HG03469 (cell line): ENCODE data around the gene MAN2A1.

ENCODE experiments used
- ATAC-seq: cut with Tn5 transposase; IDR thresholded peaks from one replicate; pipeline ENCODE4 v1.9.1; 2021; ENCODE audit warnings: mild to moderate bottlenecking, moderate library complexity, moderate number of reproducible peaks; ENCODE audit not compliant: unreplicated experiment

The MAN2A1 gene

DNA sequence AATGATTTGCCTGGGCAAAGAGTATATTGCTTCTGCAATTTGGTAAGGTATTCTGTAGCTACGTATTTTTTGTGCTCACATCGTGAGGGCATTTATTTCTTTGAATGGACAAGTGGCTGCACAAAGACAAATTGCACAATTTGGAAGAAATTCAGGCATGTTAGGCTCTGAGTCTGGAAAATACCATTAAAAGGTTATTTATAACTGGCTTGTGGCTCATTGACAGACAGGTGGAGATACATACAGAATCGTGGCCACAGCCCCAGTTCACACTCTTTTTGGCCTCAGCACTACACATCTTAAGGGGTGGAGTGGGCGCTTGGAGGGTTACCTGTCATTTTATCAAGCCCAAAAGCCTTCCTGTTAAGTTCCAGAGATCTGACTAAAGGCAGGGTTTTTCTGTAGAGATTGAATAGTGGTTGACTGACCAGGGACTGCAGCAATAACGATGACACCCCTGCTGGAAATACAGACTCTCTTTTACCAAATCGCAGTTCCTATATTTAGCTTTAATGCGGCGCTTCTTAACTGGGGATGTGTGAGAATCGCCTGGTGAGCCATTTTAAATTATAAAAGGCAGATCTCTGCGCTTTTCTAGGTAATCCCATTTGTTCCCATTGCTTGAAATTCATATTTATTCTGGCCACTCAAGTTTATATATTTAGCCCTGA, 14.7 kb downstream of the MAN2A1 start:
- ATAC-seq = no peak

DNA sequence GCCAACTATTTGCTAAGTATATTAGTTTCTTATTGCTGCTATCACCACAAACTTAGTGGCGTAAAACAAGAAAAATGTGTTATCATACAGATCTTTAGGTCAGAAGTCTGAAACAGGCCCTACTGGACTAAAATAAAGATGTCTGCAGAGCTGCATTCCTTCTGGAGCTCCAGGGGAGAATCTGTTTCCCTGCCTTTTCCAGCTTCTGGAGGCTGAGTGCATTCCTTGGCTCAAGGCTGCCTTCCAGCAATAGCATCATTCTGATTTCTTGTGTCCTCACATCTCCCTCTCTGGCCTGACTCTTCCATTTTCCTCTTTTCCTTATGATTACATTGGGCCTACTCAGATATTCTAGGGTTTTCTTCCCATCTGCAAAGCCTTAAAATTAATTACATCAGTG, 15.9 kb downstream of the MAN2A1 start:
- no peak for ATAC-seq

DNA sequence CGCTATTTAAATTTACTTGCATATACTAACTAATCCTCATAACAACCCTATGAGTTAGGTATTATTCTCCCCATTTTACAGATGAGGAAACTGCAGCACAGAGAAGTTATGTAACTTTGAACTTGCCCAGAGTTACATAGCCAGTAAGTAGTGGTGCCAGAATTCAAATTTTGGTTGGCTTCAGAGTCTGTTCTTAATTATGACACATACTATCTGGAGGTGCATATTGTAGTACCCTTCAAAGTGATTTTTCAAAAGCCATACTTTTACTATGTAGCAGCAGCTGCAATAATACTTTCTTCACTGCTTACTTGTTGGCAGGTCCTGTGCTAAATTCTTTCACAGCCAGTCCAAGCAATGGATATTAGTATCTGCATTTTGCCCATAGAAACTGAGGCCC, 16.4 kb downstream of the MAN2A1 start:
- ATAC-seq = no peak

DNA sequence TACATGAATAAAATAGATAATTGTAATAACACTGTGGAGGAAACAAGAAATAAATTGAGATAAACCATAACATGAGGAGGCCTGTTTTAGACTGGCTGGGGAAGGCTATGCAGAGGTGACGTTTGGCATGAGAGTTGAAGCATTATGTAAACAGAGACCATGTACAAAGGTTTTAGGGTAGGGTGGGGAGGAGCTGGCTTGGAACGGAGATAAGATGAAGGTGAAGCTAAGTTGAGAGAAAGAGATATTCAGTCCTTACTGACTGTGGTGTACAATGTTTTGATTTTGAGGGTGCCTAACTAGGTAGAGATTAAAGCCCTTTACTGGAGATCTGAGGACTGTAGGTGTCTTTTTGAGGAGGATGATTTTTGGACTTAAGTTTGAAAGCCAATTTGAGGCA, 17.8 kb downstream of the MAN2A1 start:
- no peak for ATAC-seq

DNA sequence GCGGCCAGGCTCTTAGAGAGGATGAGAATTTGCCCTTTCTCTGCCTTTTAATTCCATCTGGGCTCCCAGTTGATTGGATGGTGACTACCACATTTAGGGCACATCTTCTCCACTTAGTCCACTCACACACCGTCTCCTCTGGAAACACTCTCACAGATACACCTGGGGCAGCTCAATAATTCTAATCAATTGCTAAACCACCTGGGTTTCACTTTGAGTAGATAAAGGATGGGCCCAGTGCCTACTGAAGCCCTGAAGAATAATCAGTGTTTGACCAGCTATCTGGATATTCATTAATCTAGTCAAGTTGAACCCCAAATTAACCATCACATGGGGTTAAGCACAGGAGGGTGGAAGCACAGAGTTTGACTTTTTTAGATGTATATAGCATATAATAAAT, 19.1 kb downstream of the MAN2A1 start:
- ATAC-seq = no peak

DNA sequence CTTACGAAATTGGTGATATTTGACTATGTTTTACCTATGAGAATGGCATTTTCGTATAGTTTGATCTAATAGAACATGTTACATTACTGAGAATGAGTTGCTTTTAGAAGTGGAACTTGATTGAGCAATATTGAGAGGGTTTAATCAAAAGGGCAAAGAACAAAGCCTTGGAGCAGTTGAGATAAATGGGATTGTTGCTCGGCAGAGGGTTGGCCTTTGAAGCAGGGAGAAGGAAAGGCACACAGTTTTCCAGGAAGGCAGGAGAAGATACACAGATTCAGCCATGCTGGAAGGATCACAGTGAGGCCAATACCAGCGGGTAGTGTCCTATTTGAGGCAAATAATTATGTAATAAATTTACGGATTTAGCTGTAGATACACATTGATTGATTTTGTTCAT, 19.5 kb downstream of the MAN2A1 start:
- ATAC-seq = no peak

DNA sequence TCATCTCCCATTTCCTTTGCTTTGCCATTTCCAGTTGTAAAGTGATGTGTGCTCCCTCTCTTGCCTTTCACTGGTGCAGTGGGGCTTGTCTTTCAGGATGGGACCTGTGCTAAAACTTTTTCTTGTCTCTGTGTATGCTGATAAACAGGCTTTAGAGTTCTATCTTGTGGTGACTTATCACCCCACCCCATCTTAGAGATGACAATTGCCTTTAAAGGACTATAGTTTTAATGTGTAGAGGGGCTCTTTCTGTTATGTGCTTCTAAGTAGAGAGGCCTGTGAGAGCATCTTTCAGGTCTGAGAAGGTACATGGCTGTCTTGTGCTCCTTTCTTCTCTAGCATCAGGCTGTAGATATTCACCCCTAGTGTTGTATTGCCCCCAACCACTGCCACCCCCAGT, 21.9 kb downstream of the MAN2A1 start:
- no peak for ATAC-seq

DNA sequence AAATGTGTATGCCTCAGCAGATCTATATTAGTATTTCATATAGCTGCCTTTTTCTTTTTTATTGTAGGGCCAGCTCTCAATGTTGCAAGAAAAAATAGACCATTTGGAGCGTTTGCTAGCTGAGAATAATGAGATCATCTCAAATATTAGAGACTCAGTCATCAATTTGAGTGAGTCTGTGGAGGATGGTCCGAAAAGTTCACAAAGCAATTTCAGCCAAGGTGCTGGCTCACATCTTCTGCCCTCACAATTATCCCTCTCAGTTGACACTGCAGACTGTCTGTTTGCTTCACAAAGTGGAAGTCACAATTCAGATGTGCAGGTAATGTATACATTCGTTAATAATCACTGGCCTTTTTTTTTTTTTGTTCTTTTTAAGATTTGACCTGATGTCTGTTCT, 23.7 kb downstream of the MAN2A1 start:
- no peak for ATAC-seq

DNA sequence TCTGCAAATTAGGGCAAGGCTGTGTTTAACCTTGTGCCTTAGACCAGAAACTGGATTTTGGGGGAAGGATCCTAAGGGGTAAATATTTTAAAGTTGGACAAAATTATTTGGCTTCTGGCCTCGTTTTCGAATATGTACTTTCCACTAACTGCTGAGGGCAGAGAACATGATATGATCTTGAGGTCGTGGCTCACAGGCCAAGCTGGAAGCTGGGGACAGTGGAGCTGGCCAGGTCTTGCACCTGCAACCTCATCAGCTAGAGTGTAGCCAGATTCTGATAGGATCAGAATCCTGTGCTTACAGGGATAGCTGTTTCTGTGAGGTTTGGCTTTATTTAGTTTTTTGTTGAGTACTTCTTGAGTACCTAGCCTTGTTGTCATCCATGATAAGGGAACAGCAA, 24.9 kb downstream of the MAN2A1 start:
- ATAC-seq = no peak

DNA sequence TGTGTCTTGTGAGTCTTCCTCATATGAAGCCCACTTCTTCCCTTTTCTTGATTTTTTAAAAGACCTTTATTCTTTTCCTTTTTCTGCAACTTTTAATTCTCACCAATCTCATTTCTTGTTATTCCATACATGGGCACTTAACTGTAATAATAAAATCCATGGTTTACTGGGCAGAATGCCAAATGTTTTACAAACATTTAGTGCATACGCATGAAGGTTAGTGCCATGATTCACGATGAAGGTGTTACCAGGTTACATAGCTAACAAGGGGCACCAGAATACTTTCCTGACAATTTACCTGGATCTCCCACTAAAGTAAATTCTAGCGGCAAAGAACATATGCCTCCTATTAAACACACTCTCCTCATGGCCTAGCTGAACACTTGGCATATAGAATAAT, 28.5 kb downstream of the MAN2A1 start:
- no peak for ATAC-seq

DNA sequence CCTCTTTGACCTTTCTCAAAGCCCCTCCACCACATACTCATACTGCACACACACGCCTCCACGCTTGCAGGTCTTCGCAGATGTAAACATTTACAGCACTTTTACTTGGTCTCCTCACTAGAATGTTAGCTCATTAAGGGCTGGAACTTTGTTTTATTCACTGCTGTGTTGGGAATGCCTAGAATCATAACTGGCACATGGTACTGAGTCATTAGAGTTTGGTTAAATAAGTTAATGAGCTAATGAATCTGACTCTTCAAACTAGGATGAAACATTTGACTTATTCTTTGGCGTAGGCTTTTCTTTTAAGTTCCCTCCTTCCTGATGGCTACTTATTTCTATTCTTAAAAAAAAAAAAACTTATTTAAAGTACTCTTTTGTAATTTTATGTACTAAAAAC, 28.9 kb downstream of the MAN2A1 start:
- ATAC-seq = no peak

DNA sequence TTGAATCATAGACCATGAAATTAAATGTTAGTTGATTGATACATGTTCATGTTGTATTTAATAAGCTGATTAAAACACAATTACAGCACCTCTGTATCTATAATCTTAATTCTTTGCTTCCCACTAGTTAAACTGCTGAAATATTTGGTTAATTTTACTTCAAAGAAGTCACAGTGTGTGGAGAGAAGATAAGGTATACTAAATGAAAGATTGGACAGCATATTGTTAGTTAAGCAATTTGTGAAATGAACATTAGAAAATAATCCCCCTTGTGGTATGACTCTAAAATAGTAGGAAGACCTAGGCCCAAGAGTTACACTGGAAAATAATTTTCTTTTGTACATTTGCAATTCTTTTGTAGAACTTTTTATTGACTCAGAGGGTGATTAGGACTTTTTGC, 30.3 kb downstream of the MAN2A1 start:
- no peak for ATAC-seq

DNA sequence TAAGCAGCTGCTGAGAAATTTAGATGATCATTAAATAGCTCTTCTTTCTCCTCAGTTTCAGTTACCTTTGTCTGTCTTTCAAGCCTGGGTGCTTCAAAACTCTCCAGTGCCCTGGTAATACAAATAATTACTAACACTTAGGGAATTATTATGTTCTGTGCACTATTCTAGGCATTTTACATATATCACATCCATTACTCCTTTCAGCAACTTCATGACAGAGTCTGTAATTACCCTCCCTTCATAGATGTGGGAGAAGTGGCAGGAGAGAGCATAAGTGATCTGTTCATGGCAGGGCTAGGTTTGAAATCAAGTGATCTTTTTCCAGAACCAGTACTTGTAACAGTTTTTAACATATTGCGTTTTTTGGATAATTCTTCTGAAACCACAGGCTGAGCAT, 32.0 kb downstream of the MAN2A1 start:
- no peak for ATAC-seq

DNA sequence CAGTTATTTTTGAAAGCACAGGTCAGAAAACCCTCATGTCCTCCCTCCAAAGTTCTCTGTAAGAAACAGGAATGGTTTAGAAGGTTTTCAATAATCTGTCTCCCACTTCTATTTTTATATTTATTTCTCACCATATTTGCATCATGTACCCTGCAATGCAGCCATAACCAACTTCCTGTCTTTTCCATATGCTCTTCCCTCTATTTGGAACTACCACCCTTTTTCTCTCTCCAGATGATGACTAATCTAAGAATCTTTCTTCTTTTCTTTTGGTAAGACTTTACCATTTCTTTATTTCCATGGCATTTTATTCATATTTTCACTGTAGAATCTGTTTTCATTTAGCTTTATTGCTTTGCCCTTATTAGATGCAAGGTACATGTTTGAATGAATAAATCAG, 33.9 kb downstream of the MAN2A1 start:
- ATAC-seq = no peak

DNA sequence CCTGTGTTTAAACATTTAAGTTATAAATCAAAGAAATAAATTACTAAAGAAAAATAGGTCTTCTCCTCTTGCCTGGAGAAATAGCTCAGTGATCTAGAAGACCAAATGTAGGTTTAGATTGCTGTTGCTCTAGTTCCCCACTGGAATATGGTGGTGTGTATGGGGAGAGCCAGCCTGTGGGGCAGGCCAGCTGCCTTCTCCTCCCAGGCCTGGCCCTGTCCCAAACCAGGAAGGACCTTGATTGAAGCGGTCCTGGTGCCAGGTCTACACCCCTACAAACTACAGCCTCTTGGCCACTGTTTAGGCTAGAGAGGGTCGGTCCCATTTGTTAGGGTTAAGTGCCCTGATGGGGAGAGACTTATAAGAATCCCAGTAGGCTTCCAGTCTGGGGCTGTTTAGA, 35.4 kb downstream of the MAN2A1 start:
- ATAC-seq = no peak

DNA sequence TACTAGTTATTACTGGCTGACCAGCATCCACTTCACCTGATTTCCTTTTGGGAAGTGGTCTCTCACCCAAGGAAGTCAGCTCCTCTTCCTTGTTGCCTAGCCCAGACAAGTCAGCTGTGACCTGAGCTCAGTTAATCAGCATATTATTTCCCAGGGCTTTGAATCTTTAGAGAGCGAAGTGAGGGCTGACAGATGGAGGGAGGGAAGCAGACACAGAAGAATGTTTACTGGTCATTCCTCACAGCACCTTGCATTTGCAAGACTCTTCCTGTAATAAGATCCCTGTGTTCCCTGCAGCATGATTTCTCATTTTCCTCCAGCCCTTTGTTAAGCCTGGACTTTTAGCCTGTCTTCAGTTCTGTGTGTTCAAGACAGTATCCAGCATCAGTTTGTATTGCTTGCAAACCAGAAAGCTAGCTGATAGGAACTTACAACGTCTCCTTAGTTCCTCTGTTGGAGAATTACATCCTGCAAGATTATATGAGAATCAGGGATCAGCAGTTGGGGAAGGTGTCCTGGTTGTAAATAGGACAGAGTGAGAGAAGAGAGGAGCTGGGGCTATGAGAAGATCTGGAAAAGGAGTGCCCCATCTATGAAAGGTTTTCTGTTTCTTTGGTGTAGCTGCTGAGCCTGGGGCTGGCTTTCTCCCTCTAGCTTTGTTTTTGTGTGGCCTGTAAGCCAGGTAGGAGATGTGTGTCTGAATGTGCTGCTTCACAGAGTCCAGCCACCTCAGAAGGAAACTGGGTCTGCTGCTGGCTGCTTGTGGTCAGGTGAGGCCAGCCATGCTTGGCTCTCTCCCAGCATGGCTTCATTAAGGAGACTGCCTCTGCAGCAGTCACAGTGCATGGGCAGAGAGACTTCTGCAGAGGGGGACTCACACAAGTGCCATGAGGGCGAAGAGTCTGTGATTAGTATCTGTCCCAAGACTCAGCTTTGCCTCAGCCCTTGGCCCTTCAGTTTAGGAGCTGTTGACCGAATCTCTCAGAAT, 50.3 kb downstream of the MAN2A1 start:
- ATAC-seq = peak; percentile 90

DNA sequence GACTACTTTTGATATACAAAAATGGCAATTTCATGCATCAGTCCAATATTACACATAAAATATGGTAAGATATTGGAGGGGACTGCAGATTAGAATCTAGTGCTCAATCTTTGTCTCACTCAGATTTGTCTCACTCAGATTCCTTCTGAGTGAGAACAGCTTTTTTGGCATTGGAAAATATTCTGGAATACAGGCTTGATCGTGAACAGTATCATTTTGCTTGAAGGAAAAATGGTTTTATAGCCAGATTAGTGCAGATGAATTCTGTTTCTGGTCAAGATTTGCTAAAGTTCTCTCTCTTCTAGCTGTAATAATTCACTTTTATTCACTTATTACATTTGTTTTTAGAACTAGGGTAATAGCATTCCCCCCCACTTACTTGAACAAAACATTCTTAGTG, 51.2 kb downstream of the MAN2A1 start:
- ATAC-seq = no peak

DNA sequence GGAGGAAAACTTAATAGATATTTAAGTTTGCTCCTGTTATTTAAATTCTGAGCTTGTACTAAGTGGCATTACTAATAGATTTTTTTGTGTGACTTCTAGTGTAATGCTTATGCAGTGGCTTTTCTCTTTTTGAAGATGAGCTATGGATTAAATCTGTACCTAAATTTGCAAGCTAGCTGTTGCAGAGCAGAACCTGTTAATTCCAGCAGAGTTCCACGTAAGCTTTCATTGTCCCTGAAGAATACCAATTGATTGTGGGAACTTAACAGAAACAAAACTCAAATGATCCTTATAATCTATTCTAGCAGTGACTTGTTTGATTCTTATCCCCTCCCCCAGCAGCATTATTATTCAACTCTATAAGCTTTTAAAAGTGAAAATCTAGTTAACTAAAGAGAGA, 51.7 kb downstream of the MAN2A1 start:
- no peak for ATAC-seq

DNA sequence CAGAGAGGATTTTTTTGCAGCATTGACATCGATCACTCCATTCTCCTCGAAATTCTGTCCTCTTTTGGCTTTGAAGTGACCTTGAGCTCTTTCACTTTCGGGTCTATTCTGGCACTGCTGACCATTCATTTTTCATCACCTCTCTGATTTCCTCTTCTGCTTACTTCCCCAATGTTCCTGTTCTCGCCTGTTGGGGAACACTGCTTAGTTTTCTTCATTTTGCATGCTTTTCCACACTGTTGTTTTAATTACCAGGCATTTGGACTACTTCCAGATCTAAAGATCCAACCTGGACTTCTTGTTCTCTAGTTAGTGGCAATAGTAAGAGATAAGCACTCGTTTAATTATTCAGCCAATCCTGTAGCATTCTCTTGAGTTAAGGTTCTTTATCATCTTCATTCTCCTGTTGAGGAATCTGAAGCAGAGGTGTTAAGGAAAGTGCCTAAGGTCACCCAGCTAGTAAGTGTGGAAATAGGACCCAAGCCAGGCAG, 53.4 kb downstream of the MAN2A1 start:
- no peak for ATAC-seq

DNA sequence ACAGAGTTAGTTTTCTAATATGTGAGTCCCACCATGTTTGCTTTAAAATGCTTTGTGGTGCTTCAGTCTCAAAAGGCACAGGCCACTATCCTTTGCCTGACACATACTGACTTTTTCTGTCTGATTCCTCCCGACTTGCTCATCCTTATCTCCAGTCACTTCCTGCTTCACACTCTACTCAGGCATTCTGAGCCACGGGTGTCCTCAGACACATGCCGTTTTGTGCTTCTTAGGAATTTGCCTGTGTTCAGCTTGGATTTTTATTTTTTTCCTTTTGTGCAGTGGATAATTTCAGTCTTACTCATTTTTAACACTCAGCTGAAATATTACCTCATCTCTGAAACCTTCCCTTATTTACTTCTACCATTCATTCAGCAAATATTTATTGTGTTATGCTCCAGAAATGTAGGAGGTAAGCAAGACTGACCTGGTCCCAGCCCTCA, 54.1 kb downstream of the MAN2A1 start:
- no peak for ATAC-seq

DNA sequence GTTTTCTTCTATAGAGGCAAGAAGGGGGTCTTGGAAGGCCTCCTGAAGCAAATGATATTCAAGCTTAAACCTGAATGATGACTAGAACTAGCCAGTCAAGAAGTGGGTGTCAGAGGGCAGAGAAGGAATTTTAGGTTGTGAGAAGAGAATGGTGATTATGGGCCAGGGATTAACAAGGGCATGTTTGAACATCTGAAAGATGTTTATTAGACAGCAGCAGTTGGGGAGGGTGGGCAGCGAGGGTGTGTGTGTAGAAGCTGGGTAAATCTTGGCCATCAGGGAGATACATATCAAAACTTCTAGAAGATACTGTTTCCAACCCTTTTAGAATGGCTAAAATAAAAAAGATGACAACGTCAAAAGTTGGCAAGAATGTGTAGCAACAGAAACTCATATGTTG, 54.5 kb downstream of the MAN2A1 start:
- no peak for ATAC-seq

DNA sequence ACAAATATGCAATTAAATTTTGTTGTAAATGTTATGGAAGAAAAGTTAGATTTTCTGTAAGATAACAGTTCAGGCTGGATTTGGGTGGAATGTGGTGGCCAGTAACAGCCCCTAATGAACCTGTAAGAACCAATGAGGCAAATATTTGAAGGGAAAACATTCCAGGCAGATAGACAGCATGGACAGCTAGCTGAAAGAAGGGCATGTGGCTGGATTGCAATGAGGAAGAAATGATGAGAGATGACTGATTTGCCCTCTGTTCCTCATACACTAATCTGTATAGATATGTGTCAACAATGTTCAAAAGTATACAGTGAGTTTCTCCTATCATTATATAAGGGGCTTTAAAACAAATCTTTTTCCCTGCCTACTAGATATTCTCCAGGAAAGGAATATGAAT, 58.8 kb downstream of the MAN2A1 start:
- ATAC-seq = no peak
